GM12878 (cell line): Measurements from ENCODE around the gene POLR1A.

Source experiments
- CEBPB ChIP-seq, 2 experiments: fragments of 150-350 bp in 1 of 2; IDR thresholded peaks; 2 replicates each; pipeline ENCODE4 v1.6.1; 2012 to 2014; ENCODE audit warnings: low read depth in 2 of 2, low read length in 2 of 2, borderline replicate concordance in 1 of 2, inconsistent platforms in 1 of 2
- CHD1 ChIP-seq: IDR thresholded peaks from 2 replicates; pipeline ENCODE4 v1.6.1; 2012; ENCODE audit warnings: low read depth, low read length, improper control_type of control experiment
- CTCF ChIP-seq, 3 experiments: IDR thresholded peaks in 2 of 3; conservative IDR thresholded peaks in 1 of 3; 2 replicates each; pipeline ENCODE4 v1.5.1; 2011; ENCODE audit warnings: low read depth in 3 of 3, low read length in 3 of 3, mild to moderate bottlenecking in 3 of 3, control low read depth in 2 of 3, moderate library complexity in 2 of 3, inconsistent platforms in 1 of 3, mixed read lengths in 1 of 3; ENCODE audit not compliant: control insufficient read depth in 2 of 3, insufficient read depth in 1 of 3; ENCODE audit errors: extremely low read depth in 1 of 3
- MEF2B ChIP-seq: fragments of 450-650 bp; IDR thresholded peaks from 2 replicates; pipeline ENCODE4 v1.6.1; 2018; ENCODE audit warnings: mild to moderate bottlenecking, moderate library complexity; ENCODE audit not compliant: partially characterized antibody, poor library complexity, severe bottlenecking
- PKNOX1 ChIP-seq: fragments of 450-650 bp; IDR thresholded peaks from 2 replicates; pipeline ENCODE4 v1.6.1; 2016; ENCODE audit warnings: mild to moderate bottlenecking
- POLR2A ChIP-seq: IDR thresholded peaks from 2 replicates; pipeline ENCODE4 v1.6.1; 2011; ENCODE audit warnings: low read depth, mild to moderate bottlenecking, low read length
- SIX5 ChIP-seq: IDR thresholded peaks from 2 replicates; pipeline ENCODE4 v1.6.1; 2011; ENCODE audit warnings: mild to moderate bottlenecking, low read depth, low read length, moderate library complexity; ENCODE audit not compliant: severe bottlenecking
- TCF12 ChIP-seq: IDR thresholded peaks from 2 replicates; pipeline ENCODE4 v1.6.1; 2011; ENCODE audit warnings: low read depth, mild to moderate bottlenecking, low read length
- USF2 ChIP-seq: IDR thresholded peaks from 2 replicates; pipeline ENCODE4 v1.6.1; 2011; ENCODE audit warnings: low read depth, low read length, improper control_type of control experiment, borderline replicate concordance
- TF ChIP-seq, protein P1 (sequence below): fragments of 450-650 bp; IDR thresholded peaks from 2 replicates; pipeline ENCODE4 v1.6.1; 2017; ENCODE audit warnings: mild to moderate bottlenecking, moderate library complexity

GRCh38 chr2:85994897-85995647, 110.6 kb downstream of the POLR1A start:
- TF ChIP-seq MEF2B (no peak), CHD1 (no peak), POLR2A (no peak), CTCF (IDR thresholded peaks at IDR 0.05 in 2 of 3, conservative IDR thresholded peaks at IDR 0.05 in 1 of 3; ENCODE audit: control insufficient read depth in 2 of 3, extremely low read depth in 1 of 3, insufficient read depth in 1 of 3, low read depth in 3 of 3, low read length in 3 of 3) (no peak), SIX5 (no peak), TCF12 (0 out of 2 replicates have a peak, but pooled peaks have one; percentile 30), PKNOX1 (no peak), CEBPB (IDR thresholded peaks at IDR 0.05; ENCODE audit: borderline replicate concordance in 1 of 2, low read depth in 2 of 2, low read length in 2 of 2) (no peak), USF2 (no peak)
- TF ChIP-seq, protein P1, sequence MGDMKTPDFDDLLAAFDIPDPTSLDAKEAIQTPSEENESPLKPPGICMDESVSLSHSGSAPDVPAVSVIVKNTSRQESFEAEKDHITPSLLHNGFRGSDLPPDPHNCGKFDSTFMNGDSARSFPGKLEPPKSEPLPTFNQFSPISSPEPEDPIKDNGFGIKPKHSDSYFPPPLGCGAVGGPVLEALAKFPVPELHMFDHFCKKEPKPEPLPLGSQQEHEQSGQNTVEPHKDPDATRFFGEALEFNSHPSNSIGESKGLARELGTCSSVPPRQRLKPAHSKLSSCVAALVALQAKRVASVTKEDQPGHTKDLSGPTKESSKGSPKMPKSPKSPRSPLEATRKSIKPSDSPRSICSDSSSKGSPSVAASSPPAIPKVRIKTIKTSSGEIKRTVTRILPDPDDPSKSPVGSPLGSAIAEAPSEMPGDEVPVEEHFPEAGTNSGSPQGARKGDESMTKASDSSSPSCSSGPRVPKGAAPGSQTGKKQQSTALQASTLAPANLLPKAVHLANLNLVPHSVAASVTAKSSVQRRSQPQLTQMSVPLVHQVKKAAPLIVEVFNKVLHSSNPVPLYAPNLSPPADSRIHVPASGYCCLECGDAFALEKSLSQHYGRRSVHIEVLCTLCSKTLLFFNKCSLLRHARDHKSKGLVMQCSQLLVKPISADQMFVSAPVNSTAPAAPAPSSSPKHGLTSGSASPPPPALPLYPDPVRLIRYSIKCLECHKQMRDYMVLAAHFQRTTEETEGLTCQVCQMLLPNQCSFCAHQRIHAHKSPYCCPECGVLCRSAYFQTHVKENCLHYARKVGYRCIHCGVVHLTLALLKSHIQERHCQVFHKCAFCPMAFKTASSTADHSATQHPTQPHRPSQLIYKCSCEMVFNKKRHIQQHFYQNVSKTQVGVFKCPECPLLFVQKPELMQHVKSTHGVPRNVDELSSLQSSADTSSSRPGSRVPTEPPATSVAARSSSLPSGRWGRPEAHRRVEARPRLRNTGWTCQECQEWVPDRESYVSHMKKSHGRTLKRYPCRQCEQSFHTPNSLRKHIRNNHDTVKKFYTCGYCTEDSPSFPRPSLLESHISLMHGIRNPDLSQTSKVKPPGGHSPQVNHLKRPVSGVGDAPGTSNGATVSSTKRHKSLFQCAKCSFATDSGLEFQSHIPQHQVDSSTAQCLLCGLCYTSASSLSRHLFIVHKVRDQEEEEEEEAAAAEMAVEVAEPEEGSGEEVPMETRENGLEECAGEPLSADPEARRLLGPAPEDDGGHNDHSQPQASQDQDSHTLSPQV: no peak
